NCI-H82 (cell line): ENCODE data around the gene LMAN2L.
A peak's percentile ranks its signal among the peaks of the same experiment; 100 is the strongest.

Source experiments
- DNase-seq: peaks from one replicate; lab custom pipeline; 2025; lab: John Stamatoyannopoulos, UW

The LMAN2L gene, protein sequence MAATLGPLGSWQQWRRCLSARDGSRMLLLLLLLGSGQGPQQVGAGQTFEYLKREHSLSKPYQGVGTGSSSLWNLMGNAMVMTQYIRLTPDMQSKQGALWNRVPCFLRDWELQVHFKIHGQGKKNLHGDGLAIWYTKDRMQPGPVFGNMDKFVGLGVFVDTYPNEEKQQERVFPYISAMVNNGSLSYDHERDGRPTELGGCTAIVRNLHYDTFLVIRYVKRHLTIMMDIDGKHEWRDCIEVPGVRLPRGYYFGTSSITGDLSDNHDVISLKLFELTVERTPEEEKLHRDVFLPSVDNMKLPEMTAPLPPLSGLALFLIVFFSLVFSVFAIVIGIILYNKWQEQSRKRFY

DNA sequence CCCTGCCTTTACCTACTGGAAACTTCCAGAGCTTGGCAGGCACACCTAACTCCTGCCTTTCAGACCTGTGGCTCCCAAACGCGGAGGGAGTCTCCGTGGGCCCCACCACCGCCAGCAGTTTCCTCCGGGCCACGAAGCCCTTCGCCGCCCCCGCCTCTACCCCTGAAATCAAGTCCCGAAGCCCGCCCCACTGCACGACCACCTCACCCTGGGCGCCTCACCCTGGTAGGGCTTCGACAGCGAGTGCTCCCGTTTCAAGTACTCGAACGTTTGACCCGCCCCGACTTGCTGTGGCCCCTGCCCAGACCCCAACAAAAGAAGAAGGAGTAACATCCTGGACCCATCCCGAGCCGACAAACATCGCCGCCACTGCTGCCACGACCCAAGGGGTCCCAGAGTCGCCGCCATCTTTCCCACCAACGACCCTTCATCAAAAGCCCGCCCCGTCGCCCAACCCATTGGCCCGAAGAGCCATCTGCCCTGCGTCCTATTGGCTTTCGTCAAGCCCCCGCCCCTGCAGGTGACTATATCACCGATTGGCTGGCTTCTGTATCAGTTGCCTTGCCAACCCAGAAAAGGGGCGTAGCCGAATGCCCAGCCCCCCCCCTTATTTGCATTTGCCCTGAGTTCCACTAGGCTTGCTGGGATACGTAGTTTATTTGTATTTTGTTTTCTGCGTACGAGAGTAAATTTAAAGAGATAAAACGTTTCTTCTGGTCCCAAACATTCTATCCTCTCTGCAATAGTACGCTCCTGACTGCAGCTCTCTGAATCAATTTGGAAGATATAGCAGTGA, at the start of gene LMAN2L:
Gene LMAN2L, minus strand, starts transcription at position 432 of the 796 bp plus-strand sequence. Its CDS starts 24 bp downstream, at position 408.
- peak; percentile 100 for DNase-seq

DNA sequence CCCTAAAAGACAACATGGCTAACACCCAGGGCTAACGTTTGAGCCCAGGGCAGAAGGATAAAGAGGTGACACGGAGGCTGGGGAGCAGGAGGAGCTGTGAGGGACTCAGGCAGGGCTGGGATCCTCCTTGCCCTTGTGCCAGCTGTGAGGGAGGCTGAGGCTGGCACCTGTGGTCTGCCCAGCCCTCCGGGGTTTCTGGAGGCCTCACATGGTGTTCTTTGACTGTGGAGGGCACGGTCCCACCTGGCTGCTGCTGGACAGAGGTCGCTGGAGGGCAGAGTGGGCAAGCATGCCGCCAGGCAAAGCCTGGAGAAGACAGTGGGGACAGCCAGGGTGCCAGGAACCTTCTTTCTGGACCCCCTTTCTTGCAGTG, 49.4 kb upstream of the LMAN2L start:
- DNase-seq: no peak

DNA sequence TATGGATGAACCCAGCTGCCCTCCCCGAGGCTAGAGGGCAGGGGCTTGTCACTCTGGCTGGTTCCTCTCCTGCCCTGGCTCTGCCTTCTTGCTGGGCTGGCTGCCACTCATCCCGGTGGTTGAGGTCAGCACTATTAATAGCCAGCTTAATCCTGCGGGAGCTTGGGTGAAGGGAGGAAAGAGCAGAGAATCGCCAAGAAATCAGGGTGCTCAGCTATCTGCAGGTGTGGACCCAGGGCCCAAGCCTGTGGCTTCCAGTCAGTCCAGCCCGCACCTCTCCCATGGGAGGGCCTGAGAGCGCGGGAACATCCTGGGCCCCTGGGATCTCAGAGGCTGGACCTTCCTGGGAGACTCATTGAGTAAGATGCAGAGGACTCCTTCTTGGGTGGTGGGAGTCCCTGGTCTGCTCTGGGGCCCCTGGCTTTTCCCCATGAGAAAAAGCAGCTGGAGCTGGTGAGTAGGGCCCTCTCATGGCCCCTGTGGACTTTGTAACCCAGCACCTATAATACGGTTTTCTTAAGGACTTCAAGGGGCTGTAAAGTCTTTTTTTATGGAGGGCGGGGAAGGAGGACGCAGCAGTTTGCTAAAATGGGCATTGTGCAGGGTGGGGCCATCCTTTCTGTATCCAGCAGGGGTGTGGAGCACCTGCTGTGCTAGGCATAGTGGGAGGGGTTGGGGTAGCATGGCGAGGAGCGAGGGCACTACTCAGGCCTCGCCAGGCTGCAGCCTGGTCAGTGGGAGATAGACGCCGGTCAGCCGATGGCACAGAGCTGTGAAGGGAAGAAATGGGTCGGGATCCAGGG, 48.8 kb upstream of the LMAN2L start:
- peak; percentile 87 for DNase-seq

DNA sequence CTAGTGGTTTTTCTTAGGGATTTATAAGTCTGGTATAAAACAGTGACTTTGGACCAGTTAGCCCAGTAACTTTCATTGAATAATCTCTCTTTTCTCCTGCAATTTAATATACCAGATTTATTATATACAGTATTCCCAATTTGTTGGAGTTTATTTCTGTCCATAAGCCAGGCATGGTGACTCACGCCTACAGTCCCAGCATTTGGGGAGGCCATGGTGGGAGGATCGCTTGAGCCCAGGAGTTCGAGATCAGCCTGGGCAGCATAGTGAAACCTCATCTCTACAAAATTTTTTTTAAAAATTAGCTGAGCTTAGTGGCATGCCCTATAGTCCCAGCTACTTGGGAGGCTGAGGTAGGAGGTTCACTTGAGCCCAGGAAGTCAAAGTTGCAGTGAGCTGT, 47.5 kb upstream of the LMAN2L start:
- DNase-seq: no peak

DNA sequence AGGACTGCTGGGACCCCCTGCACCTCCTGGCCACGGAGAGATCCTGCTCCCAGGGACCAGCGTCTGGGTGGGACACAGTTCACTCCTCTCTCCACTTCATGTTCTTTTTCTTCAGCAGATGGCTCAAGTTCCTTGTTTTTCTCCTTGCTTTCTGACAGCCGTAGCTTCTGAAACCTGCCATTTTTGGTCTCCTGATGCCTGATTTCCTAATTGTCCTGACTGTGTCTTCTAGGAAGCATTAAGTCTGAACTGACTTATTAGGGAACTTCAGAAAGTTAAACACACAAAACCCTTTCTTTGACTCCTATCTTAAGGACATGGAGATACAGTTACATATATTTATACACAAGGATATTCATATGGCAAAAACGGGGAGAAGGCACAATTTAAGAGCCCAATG, 43.5 kb upstream of the LMAN2L start:
- DNase-seq: no peak

DNA sequence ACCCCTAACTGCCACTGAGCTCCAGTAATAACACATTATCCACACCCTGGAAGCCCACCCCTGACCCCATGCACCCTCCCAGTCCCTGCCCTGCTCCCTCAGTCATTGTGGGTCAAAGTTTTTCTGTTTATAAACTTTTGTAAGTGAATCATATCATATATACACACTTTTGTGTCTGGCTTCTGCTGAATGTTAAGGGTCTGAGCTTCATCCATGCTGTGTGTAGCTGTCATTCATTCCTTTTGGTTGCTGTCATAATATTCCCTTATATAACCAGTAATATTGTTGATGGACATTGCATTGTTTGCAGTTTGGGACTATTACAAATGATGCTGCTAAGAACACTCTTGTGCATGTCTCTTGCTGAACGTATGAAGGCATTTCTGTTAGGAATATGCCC, 35.3 kb upstream of the LMAN2L start:
- no peak for DNase-seq

DNA sequence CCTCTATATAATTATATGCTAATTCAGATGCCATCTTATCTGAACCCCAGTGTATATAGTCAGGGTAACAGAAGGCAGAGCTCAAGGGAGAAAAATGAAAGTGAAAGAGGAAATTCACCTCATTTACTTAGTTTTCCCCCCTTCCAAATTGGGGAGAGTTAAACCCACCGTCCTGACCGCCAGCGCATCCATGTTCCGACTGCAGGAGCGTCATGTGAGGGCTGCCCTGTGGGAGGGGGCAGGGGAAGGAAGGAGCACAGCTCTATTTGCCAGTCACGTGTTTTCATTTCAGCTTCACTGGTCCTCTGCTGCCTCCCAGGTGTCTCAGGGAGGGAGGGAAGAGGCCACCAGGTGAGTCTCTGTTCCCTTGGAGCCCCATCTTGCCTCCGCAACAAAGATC, 34.1 kb upstream of the LMAN2L start:
- DNase-seq: no peak

DNA sequence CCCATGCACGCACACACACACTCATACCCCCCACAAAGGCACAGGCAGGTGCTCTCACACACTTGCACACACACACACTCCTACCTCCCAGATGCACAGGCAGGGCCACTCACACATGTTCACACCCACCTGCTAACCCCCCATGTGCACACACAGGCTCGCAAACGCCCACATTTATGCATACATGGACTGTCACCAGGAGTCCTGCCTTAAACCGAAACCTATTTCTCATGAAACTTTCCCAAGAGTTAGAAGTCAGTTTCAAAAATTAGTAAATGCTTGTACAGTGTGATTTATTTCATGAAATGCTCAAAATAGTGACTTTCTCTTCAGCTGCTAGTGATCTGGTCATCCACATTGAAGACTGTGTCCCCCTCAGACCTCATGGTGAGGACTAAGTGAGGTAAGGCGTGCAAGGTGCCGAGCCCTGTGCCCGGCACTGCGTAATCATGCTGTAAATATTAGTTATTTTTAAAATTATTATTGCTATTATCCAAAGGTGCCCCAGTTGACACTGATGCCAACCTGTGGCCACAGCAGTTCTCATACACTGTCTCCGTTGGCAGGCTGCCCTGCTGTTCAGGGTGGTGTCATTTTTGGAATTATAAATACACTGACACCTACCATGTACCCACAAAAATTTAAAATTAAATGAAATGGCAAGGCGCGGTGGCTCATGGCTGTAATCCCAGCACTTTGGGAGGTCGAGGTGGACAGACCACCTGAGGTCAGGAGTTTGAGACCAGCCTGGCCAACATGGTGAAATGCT, 33.2 kb upstream of the LMAN2L start:
- no peak for DNase-seq

DNA sequence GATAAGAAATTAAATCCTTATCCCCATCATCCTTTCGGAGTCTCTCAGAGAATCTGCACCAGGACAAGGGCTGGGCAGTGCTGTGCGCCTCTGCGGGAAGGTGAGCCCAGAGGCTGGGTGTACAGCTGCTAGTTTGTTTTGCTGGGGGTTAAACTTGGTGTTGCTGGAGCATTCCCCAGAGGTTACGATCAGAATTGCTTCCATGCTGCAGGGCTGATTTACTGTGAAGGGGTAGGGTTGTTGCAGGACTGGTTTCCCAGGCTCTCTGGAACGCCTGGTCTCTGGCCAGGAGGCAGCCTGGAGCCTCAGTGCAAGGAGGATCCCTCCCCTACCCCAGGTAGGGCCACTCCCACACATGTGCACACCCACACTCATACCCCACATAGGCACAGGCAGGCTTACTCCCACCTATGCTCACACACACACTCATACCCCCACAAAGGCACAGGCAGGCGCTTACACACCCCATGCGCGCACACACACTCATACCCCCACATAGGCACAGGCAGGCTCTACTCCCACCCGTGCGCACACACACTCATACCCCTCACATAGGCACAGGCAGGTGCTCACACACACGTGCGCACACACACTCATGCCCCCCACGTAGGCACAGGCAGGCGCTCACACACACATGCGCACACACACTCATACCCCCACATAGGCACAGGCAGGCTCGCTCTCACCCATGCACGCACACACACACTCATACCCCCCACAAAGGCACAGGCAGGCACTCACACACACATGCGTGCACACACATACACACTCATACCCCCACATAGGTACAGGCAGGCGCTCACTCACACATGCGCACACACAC, 32.1 kb upstream of the LMAN2L start:
- no peak for DNase-seq

DNA sequence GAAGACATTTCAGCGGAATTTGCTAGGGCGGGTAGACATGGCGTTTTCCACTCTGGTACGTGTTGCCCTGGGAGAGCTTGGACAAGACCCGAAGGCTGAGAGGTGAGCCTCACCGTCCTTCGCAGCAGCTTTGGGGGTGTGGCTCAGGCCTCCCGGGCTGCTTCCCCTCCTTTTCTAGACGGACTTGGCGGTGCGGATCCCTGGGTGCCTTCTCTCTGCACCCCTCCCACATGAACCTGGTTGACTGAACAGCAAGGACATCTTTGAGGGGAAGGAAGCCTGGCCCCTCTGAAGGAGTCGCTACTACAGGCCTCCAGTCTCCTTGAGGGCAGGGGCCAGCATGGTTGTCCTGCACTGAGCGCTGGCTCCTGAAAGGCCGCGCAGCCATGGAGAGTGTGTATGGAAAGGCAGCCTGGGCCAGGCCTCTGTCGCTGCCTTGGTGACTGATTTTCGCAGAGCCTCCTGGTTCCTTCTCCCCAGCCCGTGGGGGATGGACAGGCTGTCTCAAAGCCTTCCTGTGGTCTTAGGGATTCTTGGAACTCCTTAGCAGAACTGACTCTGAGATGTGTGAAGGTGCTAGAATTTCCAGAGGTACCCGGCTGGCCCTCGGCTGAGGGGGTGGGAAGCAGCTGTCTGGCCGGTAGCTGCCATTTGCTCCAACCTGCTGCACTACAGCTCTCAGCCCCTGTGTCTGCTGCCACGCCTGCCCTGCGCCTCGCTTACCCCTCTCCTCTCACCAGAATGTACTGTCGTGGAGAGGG, 30.8 kb upstream of the LMAN2L start:
- no peak for DNase-seq

DNA sequence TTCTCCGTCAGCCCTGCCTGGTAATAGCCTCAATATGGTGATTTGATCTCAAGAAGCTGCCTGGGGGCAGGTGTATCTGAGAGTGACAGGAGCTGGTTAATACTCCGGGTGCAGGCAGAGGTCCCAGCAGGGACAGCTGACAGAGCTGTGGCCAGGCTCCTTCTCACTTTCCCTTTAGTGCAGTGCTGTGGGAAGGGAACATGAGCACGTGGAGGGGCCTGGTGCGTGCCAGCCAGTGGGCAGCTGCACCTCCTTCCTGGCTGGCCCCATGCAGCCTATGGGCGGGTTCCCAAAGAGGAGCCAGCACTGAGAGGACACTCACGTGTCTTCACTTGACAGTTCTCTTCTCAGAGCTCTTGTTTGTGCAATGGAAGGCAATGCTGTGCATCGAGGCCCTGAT, 29.9 kb upstream of the LMAN2L start:
- no peak for DNase-seq

DNA sequence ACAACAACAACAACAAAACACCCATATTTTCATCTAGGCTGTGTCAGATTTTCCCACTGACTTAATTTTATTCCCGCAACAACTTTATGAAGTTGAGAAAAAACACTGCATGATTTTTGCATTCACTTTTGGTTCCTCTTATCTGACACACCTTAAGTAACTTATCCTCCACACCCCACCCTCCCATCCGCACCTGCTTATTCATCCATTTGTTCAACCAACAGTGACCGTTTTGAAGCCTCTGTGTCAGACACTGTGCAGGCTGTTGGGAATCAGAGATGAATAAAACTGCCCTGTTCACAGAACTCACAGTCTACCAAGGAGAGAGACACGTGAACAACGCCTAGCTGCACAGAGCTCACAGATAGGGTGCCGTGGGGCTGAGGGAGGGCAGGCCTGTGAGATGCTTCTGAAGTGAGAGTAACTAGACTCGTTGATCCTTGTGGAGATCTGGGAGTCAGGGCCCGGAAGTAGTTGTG, 28.3 kb upstream of the LMAN2L start:
- DNase-seq: no peak

DNA sequence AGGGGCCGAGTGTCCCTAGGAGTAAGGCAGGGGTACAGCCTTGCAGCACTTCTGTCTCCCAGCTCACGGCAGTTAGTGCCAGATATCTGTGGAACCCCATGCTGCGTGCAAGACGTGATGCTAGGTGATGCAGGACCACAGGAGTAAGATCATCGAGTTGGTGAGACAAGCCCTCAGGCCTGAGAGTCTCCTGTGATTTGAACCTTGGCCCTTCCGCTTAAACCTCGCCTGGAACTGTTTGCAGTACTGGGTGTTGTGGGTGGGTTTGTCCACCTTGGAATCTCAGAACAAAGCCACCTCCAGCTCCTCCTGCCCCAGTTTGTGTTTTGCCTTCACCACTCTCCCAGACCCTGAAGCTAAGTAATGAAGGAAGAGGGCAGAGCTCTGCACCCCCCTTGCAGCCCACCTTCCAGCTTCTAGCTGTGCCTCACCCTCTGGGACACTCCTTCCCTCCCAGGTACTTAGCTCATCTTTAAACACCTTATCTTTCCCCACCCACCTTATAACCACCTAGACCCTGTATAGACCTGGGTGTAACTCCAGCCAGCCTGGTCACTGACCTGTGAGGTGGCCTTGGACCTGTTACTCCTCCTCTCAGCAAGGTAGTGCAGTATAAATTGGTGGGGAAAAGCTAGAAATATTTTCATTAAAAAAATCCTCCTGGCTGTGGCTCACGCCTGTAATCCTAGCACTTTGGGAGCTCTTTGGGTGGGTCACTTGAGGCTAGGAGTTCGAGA, 27.4 kb upstream of the LMAN2L start:
- no peak for DNase-seq

DNA sequence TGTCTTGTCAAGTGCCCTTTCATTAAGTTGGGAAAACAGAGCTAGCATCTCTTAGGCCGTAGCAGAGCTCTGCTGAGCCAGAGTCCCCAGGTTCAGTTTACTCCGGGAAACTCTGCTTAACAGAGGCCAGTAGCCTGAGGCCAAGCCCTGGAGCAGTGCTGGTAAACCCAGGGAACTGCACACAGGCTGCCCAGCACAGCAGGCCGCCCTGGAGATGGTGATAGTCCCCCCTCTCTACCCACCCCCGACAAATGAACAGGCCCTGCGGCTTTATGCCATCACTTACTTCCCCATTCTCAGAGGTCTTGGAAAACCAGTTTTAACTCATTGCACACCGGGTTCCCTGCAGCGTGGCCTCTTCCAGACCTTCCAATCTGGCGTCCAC, 24.4 kb upstream of the LMAN2L start:
- DNase-seq: peak; percentile 49

DNA sequence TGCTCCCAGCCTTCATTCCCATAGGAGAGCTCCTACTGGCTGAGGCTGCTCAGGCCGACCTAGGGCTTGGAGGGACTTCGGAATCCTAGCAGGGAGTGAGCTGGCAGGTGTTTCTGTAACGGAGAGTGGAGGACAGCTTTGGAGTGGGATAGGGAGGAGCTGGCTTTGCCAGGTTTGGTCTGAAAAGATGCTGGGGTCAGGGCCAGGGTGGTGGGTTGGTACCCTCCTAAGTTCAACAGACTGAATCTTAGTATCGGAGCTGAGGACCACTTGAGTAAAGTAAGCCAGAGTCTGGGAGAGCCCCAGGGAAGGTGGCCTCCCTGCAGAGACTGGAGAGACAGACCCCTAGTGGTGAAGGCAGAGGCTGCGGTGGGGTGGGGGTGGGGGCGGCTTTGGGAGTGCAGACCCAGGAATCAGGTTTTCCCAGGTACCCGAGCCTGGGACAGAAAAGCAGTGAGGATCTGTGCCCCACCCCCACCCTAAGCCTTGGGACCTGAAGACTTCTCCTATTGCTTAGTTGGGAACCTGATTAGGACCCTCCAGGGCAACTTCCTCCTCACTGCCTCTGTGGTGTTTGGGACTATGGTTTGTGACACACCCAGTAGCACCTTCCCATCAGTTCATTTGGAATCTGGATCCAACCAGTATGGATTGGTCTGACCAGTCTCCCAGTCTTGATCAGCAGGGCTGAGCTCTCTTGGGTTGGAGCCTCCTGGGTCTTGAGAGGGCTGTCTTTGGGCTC, 23.8 kb upstream of the LMAN2L start:
- peak; percentile 76 for DNase-seq

DNA sequence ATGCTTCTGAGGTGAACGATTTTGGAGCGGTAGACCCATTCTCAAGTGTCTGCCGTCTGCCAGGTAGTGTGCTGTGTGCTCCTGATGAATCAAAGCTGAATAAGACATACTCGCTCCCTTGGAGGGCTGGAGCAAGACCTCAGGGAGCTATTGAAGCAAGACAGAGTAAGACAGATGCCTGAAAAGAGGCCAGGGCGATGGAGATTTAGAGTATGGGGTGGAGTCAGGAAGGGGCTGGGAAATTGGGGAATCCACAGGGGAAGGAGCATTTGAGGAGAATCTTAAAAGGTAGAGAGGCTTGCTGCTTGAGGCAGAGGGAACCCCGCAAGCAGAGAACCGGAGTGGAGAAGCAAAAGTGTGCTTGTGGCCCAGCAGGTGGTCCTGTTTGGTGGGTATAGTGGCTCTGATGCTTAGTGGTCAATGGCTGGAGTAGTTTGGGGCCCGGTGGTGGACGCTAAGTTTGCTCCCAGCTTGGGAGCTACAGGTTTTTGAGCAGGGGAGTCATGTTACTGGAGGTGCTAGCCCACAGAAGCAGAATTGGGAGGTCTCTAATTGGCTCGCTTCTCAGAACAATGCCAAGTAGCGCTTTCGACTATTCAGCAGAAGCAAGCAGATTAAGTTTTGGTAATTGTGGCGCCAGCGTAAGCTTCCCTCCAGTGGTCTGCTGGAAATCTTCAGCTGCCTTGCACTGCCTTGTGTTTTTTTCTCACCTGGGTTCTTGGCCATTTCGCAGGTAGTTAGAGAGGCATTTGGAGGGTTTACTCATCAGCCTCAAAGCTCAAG, 22.9 kb upstream of the LMAN2L start:
- peak; percentile 74 for DNase-seq

DNA sequence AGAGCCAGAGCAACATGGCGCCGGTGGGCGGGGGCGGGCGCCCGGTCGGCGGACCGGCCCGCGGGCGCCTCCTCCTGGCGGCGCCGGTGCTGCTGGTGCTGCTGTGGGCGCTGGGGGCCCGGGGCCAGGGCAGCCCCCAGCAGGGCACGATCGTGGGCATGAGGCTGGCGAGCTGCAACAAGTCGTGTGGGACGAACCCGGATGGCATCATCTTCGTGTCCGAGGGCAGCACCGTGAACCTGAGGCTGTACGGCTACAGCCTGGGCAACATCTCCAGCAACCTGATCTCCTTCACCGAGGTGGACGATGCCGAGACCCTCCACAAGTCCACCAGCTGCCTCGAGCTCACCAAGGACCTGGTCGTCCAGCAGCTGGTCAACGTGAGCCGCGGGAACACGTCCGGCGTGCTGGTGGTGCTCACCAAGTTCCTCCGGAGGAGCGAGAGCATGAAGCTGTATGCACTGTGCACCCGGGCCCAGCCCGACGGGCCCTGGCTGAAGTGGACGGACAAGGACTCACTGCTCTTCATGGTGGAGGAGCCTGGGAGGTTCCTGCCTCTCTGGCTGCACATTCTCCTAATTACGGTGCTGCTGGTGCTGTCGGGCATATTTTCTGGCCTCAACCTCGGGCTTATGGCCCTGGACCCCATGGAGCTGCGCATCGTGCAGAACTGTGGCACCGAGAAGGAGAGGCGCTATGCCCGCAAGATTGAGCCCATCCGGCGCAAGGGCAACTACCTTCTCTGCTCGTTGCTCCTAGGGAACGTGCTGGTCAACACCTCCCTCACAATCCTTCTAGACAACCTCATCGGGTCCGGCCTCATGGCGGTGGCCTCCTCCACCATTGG, 21.3 kb upstream of the LMAN2L start:
- peak; percentile 69 for DNase-seq
